ENCODE measurements around the gene ACKR3.

ACKR3 gene

DNA sequence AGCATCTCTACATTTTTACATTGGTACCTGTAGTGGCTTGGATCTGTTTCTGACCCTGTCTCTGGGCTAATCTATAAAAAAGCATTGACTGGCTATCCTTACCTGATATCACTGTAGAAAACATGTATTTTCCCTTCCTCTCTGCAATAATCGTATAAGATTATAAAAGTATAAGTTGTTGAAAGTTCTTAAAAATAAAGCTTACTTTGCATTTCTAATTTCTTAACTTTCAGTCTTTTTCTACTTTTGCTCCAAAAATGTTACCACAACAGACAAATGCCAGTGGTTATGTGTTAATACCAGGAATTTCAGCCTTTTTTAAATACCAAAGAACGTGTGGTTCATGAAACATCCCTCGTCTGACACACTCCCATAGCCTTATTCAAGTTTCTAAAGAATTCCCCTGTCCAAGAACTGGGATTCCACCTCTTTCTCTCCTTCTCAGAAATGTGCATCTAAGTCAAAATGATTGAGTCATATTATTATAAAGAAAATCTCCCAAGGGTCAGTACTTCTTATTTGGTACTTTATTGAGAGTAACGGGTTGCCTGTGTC lies 28.5 kb upstream of the ACKR3 start:
- H3K27ac ChIP-seq: no peak overlapping the region
- TF ChIP-seq, protein P1, sequence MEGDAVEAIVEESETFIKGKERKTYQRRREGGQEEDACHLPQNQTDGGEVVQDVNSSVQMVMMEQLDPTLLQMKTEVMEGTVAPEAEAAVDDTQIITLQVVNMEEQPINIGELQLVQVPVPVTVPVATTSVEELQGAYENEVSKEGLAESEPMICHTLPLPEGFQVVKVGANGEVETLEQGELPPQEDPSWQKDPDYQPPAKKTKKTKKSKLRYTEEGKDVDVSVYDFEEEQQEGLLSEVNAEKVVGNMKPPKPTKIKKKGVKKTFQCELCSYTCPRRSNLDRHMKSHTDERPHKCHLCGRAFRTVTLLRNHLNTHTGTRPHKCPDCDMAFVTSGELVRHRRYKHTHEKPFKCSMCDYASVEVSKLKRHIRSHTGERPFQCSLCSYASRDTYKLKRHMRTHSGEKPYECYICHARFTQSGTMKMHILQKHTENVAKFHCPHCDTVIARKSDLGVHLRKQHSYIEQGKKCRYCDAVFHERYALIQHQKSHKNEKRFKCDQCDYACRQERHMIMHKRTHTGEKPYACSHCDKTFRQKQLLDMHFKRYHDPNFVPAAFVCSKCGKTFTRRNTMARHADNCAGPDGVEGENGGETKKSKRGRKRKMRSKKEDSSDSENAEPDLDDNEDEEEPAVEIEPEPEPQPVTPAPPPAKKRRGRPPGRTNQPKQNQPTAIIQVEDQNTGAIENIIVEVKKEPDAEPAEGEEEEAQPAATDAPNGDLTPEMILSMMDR (conservative IDR thresholded peaks at IDR 0.05): no peak
- TF ChIP-seq ZFX (IDR thresholded peaks at IDR 0.05): no peak

- TF ChIP-seq, protein P1 (conservative IDR thresholded peaks at IDR 0.05): no peak
- TF ChIP-seq ZFX (IDR thresholded peaks at IDR 0.05): no peak
- H3K27ac ChIP-seq: no peak overlapping the region
These were observed 25.3 kb upstream of the ACKR3 start for GRCh38 chr2:236544362-236544761.

- TF ChIP-seq, protein P1 (conservative IDR thresholded peaks at IDR 0.05): no peak
- no peak for TF ChIP-seq ZFX (IDR thresholded peaks at IDR 0.05)
- no peak overlapping the region for H3K27ac ChIP-seq
These were observed 24.4 kb upstream of the ACKR3 start for GRCh38 chr2:236545248-236545658.

DNA sequence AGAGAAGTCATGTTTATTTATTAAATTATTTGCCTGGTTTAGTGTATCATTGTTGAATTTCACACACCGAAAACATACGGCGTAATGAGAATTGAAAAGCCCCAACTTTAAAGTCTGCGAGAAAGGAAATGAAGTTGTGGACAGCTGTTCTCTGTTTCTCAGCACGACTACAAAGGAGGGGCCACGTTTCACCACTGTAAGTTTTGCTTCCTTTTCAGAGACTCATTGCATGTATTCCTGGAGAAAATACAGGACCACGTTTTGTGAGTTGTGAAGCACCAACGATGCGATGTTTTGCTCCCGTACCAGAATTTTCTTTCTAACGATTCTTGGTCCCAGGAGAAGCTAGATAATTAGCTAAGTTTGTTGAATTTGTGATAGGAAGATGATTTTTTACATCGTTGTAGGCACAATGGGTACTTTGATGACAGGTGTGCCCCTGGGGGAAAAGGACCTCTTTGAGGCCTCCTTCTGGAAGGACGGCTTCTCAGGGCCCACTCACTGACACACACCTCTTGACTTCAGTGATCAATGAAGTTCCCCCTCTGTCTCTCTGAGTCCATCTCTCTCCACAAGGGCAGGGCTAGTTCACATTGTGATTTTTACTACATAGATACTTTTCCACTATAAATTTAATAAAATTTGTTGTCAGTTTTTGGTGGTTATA lies 23.7 kb upstream of the ACKR3 start:
- no peak for TF ChIP-seq ZFX (IDR thresholded peaks at IDR 0.05)
- TF ChIP-seq, protein P1 (conservative IDR thresholded peaks at IDR 0.05): no peak
- no peak overlapping the region for H3K27ac ChIP-seq

DNA sequence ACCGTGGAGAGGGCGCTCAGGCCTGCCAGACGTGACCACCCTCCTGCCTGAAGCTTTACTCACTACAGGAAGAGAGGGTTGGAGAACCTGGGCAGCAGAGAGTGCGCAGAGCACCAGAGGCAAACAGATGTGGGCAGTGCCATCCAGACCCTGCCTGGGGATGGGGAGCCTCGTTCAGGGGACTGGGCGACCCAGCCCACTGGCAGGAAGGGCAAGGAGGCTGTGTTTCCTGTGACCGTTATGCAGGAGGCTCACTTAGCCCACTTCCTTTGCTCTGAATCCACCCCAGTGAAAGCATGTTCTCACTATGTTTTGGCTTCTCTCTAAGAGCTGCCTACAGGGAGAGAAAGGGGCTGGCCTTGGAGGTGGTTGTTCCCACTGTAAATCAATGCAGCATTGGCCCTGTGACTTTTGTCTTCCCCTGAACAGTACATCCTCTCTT lies 23.0 kb upstream of the ACKR3 start:
- H3K27ac ChIP-seq: no peak overlapping the region
- TF ChIP-seq, protein P1 (conservative IDR thresholded peaks at IDR 0.05): no peak
- no peak for TF ChIP-seq ZFX (IDR thresholded peaks at IDR 0.05)

GRCh38 chr2:236547725-236548124 lies 21.9 kb upstream of the ACKR3 start:
- TF ChIP-seq ZFX (IDR thresholded peaks at IDR 0.05): no peak
- TF ChIP-seq, protein P1 (conservative IDR thresholded peaks at IDR 0.05): no peak
- H3K27ac ChIP-seq: no peak overlapping the region

DNA sequence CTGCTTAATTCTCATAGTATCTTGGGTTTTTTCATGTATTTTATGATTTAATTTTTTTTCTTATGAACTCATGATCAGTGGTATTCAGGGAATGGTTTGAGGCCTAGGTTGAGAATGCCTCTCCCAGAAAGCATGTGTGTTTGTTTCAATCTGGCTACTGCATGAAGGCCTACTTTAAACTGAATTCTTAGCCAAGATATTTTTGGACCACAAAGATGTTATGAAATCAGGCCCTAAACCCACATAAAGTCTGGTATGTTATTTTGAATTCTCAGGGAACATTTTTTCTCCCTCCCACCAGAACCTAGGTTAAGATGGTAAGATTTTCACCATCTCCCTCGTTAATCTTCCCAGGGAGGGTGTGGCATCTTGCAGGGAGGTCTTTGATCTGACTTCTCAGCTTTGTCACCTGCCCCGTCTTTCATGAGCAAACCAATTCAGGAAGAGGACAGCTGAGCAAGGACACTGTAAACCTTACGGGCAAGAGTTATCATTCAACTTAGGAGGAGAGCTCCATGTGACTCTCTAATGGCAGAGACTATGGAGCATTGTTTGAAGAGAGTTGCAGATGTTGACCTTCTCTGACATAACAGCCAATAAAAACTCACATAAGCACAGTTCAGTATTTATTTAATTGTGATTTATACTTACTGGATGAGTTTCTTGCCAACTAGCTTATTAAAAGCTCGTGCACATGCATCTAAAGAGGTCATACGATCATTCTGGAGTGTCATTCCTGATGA lies 21.3 kb upstream of the ACKR3 start:
- H3K27ac ChIP-seq: no peak overlapping the region
- TF ChIP-seq, protein P1 (conservative IDR thresholded peaks at IDR 0.05): no peak
- TF ChIP-seq ZFX (IDR thresholded peaks at IDR 0.05): no peak

Data from C4-2B (cell line).